ENCODE measurements around the gene TYMP.

GRCh38 chr22:50520826-50521453 is 8.9 kb downstream of the TYMP start:
- no peak for TF ChIP-seq CTCF (IDR thresholded peaks at IDR 0.05)
- TF ChIP-seq POLR2A (IDR thresholded peaks at IDR 0.05) = no peak
